ENCODE measurements around the gene MTAP.

Gene MTAP

DNA sequence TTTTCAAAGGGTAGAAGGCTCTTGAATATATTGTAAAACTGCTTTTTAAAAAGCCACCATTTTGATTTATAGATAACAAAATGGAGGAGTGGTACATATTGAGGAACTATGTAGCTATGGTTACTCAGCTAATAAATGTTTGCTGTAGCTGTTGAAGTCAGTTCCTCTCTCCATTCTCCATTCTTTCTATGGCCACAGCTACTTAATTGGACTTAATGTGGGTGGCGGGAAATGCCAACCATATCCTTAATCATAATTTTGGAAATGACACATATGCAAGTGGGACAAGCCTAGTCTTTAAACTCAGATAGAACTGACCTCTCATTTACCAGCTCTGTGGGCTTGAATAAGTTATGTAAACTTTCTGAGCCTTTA, 181.1 kb downstream of the MTAP start:
- Histone ChIP-seq H3K27ac (no peak overlapping the region), H3K4me3 (ENCODE audit: low read depth, low read length) (no peak overlapping the region), H3K36me3 (no peaks in the 10 kb centered on the region), H3K9me3 (ENCODE audit: severe bottlenecking) (no peaks in the 10 kb centered on the region), H3K27me3 (ENCODE audit: insufficient read depth, low read depth, severe bottlenecking) (no peaks in the 10 kb centered on the region)
- TF ChIP-seq, protein P1, sequence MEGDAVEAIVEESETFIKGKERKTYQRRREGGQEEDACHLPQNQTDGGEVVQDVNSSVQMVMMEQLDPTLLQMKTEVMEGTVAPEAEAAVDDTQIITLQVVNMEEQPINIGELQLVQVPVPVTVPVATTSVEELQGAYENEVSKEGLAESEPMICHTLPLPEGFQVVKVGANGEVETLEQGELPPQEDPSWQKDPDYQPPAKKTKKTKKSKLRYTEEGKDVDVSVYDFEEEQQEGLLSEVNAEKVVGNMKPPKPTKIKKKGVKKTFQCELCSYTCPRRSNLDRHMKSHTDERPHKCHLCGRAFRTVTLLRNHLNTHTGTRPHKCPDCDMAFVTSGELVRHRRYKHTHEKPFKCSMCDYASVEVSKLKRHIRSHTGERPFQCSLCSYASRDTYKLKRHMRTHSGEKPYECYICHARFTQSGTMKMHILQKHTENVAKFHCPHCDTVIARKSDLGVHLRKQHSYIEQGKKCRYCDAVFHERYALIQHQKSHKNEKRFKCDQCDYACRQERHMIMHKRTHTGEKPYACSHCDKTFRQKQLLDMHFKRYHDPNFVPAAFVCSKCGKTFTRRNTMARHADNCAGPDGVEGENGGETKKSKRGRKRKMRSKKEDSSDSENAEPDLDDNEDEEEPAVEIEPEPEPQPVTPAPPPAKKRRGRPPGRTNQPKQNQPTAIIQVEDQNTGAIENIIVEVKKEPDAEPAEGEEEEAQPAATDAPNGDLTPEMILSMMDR (IDR thresholded peaks at IDR 0.05; ENCODE audit: low read depth, low read length): no peak
- no peak for DNase-seq

DNA sequence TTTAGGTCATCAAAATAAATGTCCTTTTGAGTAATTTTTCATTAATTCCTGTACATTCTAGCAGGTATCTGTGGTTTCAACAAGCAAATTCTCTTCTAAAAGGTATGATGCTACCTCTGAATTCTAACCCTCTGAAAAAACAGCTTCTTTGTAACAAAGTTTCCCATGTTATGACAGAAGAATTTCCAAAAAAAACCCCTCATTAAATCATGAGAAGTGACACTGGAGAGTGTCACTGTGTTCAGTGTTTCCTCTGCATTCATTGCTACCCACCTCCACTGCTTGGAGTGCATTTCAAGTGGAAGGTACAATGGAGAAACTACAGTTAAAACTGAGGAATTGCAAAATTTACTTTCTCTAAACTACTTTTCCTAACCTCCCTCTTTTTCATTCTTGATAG, 181.7 kb downstream of the MTAP start:
- H3K27me3 ChIP-seq (ENCODE audit: insufficient read depth, low read depth, severe bottlenecking): no peaks in the 10 kb centered on the region
- H3K36me3 ChIP-seq: no peaks in the 10 kb centered on the region
- no peak overlapping the region for H3K4me3 ChIP-seq (ENCODE audit: low read depth, low read length)
- H3K9me3 ChIP-seq (ENCODE audit: severe bottlenecking): no peaks in the 10 kb centered on the region
- DNase-seq: no peak
- TF ChIP-seq, protein P1 (IDR thresholded peaks at IDR 0.05; ENCODE audit: low read depth, low read length): no peak
- no peak overlapping the region for H3K27ac ChIP-seq

DNA sequence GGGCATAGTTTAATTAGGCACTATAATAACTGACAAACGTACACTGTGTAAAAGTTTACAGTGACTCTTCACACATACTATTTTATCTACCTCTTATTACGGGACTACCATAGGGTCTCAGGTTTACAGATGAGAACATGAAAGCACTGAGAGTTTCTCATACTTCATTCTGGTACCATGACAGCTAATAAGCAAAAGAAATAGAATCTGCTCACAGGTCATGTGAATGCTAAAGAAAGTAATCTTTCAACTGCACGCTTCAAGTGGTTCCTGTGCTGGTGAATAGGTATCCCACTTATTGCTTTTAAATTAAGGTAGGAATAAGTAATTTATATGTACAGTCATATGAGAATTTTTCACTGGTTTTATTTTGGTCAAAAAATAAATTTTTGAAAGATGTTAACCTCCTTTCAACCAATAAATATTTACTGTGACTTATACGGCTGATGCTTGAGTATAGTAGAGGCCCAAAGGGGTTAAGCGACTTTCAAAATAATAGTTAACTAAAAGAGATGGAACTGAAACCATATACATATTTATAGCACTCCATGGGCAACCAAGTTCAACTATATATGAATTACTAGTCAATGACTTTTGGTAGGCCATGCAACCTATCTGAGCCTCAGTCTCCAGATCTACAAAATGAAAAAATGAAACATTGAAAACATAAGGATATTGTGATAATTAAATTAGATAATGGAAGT, 183.7 kb downstream of the MTAP start:
- no peak for DNase-seq
- Histone ChIP-seq H3K36me3 (no peaks in the 10 kb centered on the region; the same call in 1 of the 2 replicates), H3K9me3 (ENCODE audit: severe bottlenecking) (no peaks in the 10 kb centered on the region), H3K27me3 (ENCODE audit: insufficient read depth, low read depth, severe bottlenecking) (no peaks in the 10 kb centered on the region), H3K27ac (no peak overlapping the region), H3K4me3 (ENCODE audit: low read depth, low read length) (no peak overlapping the region)
- TF ChIP-seq, protein P1 (IDR thresholded peaks at IDR 0.05; ENCODE audit: low read depth, low read length): no peak
